ACC112 (cell line): ENCODE results near the gene PGBD1.
"Not testable (repeated sequence)": the region's sequence is repeated elsewhere in the genome, so short reads cannot be mapped to it uniquely, and the experiment has no call there.

Experiments used
- H2AFZ ChIP-seq: fragments of 200-600 bp; sonication (generic); one replicate; pipeline ENCODE4 v1.6.0; 2017; ENCODE audit warnings: antibody characterized with exemption, low read length; ENCODE audit not compliant: unreplicated experiment
- H3K27ac ChIP-seq: fragments of 200-600 bp; sonication (generic); 2 replicates; pipeline ENCODE4 v1.5.1; 2014; ENCODE audit warnings: low read depth, mild to moderate bottlenecking, antibody characterized with exemption, low read length, moderate library complexity
- H3K27me3 ChIP-seq: fragments of 200-600 bp; sonication (generic); 2 replicates; pipeline ENCODE4 v1.6.1; 2014; ENCODE audit warnings: mild to moderate bottlenecking, antibody characterized with exemption, low read length, moderate library complexity, mixed read lengths; ENCODE audit not compliant: insufficient read depth
- H3K36me3 ChIP-seq: fragments of 200-600 bp; sonication (generic); 2 replicates; pipeline ENCODE4 v1.6.1; 2016; ENCODE audit warnings: mild to moderate bottlenecking, antibody characterized with exemption, low read length, moderate library complexity, mixed read lengths; ENCODE audit not compliant: insufficient read depth
- H3K4me1 ChIP-seq: fragments of 200-600 bp; sonication (generic); one replicate; pipeline ENCODE4 v1.6.1; 2016; ENCODE audit warnings: low read length, mixed read lengths; ENCODE audit not compliant: insufficient read depth, unreplicated experiment, control insufficient read depth
- H3K4me3 ChIP-seq: fragments of 200-600 bp; sonication (generic); 2 replicates; pipeline ENCODE4 v1.5.1; 2014; ENCODE audit warnings: mild to moderate bottlenecking, low read depth, low read length
- H3K79me2 ChIP-seq: fragments of 200-600 bp; sonication (generic); one replicate; pipeline ENCODE4 v1.6.0; 2016; ENCODE audit warnings: low read length; ENCODE audit not compliant: control insufficient read depth, unreplicated experiment, insufficient read depth

PGBD1 gene

DNA sequence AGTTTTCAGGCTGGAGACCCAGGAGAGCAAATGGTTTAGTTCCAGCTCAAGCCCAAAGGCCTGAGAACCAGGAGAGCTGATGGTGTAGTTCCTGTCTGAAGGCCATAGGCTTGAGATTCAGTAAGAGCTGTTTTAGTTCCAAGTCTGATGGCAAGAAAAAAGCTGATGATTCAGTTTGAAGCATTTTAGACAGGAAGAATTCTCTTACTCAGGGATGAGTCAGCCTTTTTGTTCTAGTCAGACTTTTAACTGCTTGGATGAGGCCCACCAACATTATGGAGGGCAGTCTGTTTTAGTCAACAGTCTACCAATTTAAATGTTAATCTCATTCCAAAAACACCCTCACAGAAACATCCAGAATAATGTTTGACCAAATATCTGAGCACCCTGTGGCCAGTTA lies 11.9 kb upstream of the PGBD1 start:
- Histone ChIP-seq H3K27ac (peak overlapping the region; percentile 81), H3K4me1 (peaks cover 18% of the 10 kb centered on the region), H3K79me2 (peaks cover 25% of the 10 kb centered on the region), H3K4me3 (no peak overlapping the region), H3K27me3 (no peaks in the 10 kb centered on the region), H3K36me3 (peaks cover 3% of the 10 kb centered on the region; the same call in 1 of the 2 replicates), H2AFZ (no peak overlapping the region)

GRCh38 chr6:28274888-28275287 lies 6.5 kb upstream of the PGBD1 start:
- H3K4me3 ChIP-seq, result no peak overlapping the region
- no peak overlapping the region for H3K27ac ChIP-seq
- peaks cover 11% of the 10 kb centered on the region for H3K79me2 ChIP-seq
- H3K4me1 ChIP-seq, result peaks cover under 1% of the 10 kb centered on the region
- peaks cover 28% of the 10 kb centered on the region for H3K36me3 ChIP-seq
- H2AFZ ChIP-seq, result no peak overlapping the region
- no peaks in the 10 kb centered on the region for H3K27me3 ChIP-seq

DNA sequence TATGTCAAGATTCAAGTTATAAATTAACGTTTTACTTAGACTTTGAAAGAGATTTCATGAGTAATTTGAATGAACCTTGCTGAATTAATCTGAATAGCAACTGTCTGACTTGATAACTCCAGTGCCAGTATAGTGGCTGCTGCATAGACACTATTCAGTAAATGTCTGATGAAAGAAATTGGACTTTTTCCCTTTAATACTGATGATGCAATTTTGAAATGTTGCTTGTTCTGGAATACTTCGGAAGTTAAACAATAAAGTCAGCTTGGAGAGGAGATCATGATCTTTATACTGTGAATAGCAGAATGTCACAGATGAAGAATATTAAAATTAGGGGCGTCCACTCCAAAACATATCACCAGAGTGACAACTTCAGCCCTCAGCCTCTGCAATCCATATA lies 3.6 kb upstream of the PGBD1 start:
- Histone ChIP-seq H3K4me1 (peaks cover 3% of the 10 kb centered on the region), H3K4me3 (no peak overlapping the region), H3K36me3 (peaks cover 26% of the 10 kb centered on the region), H3K79me2 (peaks cover 10% of the 10 kb centered on the region), H2AFZ (no peak overlapping the region), H3K27me3 (no peaks in the 10 kb centered on the region), H3K27ac (no peak overlapping the region)

DNA sequence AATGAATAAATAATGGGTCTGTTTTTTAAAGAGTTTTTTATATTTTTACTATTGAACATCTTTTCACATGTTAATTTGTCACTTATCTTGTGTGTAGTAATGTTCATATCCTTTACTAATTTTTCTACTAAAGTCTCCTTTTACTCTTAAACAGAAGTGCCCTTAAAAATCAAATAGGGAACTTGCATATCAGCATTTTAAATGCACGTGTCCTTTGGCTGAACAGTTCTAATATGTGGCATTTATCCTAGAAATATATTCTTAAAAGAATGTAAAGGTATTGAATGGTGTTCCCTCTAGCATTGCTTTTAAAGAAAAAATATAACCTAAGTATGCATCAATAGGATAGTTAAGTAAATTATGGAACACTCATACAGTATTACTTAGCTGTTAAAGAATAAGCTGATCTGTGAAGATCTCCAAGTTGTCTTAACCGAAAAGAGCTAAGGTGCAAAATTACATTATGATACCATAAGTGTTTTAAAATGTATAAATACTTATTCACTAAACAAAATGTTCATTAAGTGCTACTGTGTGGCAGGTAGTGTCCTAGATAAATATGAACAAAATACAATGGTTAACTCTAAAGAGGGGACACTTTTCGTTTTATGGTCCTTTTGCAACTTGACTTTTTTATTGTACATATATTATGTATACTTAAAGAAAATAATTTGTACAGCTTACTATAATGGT lies 631 bp upstream of the PGBD1 start:
- H3K4me3 ChIP-seq, result peak overlapping the region; percentile 89
- peaks cover 6% of the 10 kb centered on the region for H3K4me1 ChIP-seq
- peaks cover 14% of the 10 kb centered on the region for H3K79me2 ChIP-seq
- no peaks in the 10 kb centered on the region for H3K27me3 ChIP-seq
- peak overlapping the region; percentile 71 for H2AFZ ChIP-seq
- peaks cover 39% of the 10 kb centered on the region for H3K36me3 ChIP-seq
- H3K27ac ChIP-seq, result no peak overlapping the region

GRCh38 chr6:28282926-28283325 lies 1.6 kb downstream of the PGBD1 start:
- Histone ChIP-seq H3K36me3 (peaks cover 40% of the 10 kb centered on the region), H3K79me2 (peaks cover 14% of the 10 kb centered on the region), H3K4me1 (peaks cover 6% of the 10 kb centered on the region), H3K27me3 (no peaks in the 10 kb centered on the region), H3K4me3 (peak overlapping the region; percentile 89), H2AFZ (no peak overlapping the region), H3K27ac (no peak overlapping the region)

DNA sequence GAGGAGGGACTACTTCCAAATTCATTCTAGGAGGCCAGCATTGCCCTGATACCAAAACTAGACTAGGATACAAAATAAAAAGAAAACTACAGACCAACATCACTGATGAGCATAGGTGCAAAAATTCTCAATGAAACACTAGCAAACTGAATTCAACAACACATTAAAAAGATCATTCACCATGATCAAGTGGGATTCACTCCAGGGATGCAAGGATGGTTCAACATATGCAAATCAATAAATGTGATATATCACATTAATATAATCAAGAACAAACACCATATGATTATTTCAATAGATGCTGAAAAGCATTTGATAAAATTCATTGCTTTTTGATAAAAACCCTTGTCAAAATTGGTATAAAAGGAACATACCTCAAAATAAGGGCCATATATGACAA lies 10.2 kb downstream of the PGBD1 start:
- Histone ChIP-seq H3K27ac (no peak overlapping the region), H3K27me3 (no peaks in the 10 kb centered on the region), H3K4me3 (no peak overlapping the region), H3K36me3 (peaks cover 24% of the 10 kb centered on the region), H2AFZ (no peak overlapping the region), H3K4me1 (no peaks in the 10 kb centered on the region), H3K79me2 (no peaks in the 10 kb centered on the region)

- no peak overlapping the region for H2AFZ ChIP-seq
- peaks cover 3% of the 10 kb centered on the region; the same call in 1 of the 2 replicates for H3K36me3 ChIP-seq
- H3K27ac ChIP-seq, result no peak overlapping the region
- no peaks in the 10 kb centered on the region for H3K27me3 ChIP-seq
- no peaks in the 10 kb centered on the region for H3K4me1 ChIP-seq
- H3K4me3 ChIP-seq, result no peak overlapping the region
- H3K79me2 ChIP-seq, result no peaks in the 10 kb centered on the region
Measured at GRCh38 chr6:28295326-28295725, 14.0 kb downstream of the PGBD1 start.

DNA sequence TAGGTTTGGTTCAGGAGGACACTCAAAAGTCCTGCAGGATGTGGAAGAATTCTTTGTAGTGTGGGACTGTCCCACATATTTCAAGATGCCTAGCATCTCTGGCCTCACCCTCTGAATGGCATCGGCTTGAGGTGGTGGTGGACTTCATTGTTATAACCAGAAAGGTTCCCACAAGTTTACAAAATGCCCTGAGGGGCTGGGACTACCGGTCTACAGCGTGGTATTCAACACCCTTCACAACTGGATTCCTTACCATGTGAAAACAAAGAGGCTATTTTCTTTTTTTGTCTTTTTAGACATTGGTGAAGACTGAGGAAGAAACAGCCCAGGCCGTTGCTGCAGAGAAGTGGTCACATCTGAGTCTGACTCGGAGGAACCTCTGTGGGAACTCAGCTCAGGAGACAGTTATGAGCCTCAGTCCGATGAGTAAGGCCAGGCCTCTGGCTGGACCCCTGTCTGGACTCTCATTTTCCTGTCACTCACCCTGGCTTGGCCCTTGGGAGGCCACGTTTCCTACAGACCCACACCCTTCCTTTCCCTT lies 15.2 kb downstream of the PGBD1 start:
- H3K36me3 ChIP-seq, result peaks cover 12% of the 10 kb centered on the region
- H3K4me3 ChIP-seq, result no peak overlapping the region
- H2AFZ ChIP-seq, result no peak overlapping the region
- no peaks in the 10 kb centered on the region for H3K27me3 ChIP-seq
- no peak overlapping the region for H3K27ac ChIP-seq
- no peaks in the 10 kb centered on the region for H3K79me2 ChIP-seq
- no peaks in the 10 kb centered on the region for H3K4me1 ChIP-seq

DNA sequence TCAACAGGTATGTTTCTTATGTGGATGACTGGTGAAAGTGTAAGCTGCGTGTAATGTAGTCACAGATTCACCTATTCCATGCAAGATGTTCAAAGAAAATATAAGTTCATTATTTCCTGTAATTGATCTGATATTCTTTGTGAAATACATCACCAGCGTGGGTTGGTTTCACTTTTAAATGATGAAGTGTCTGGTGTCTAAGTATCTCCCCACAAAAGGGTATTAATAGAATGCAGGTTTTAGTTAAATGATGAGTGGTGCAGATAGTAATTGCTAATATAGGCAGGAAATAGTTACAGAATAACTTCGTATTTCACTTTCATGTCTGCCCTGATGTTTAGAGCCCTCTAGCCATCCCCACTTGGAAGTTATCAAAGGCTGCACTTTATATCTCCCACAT lies 22.2 kb downstream of the PGBD1 start:
- H2AFZ ChIP-seq, result no peak overlapping the region
- H3K4me3 ChIP-seq, result no peak overlapping the region
- H3K4me1 ChIP-seq, result no peaks in the 10 kb centered on the region
- peaks cover 9% of the 10 kb centered on the region for H3K36me3 ChIP-seq
- no peak overlapping the region for H3K27ac ChIP-seq
- H3K27me3 ChIP-seq, result no peaks in the 10 kb centered on the region
- no peaks in the 10 kb centered on the region for H3K79me2 ChIP-seq

- not testable (repeated sequence) for H3K27me3 ChIP-seq, H3K4me3 ChIP-seq, H3K27ac ChIP-seq, H2AFZ ChIP-seq, H3K79me2 ChIP-seq, H3K36me3 ChIP-seq, H3K4me1 ChIP-seq
Measured at GRCh38 chr6:28306363-28306762, 25.0 kb downstream of the PGBD1 start.

- Histone ChIP-seq H2AFZ (no peak overlapping the region), H3K4me3 (no peak overlapping the region), H3K27me3 (no peaks in the 10 kb centered on the region), H3K27ac (no peak overlapping the region), H3K4me1 (peaks cover 6% of the 10 kb centered on the region), H3K79me2 (no peaks in the 10 kb centered on the region), H3K36me3 (no peaks in the 10 kb centered on the region)
Measured at GRCh38 chr6:28311139-28311823, 29.9 kb downstream of the PGBD1 start.
